Measurements from ENCODE around the gene EYA3.

The EYA3 gene

DNA sequence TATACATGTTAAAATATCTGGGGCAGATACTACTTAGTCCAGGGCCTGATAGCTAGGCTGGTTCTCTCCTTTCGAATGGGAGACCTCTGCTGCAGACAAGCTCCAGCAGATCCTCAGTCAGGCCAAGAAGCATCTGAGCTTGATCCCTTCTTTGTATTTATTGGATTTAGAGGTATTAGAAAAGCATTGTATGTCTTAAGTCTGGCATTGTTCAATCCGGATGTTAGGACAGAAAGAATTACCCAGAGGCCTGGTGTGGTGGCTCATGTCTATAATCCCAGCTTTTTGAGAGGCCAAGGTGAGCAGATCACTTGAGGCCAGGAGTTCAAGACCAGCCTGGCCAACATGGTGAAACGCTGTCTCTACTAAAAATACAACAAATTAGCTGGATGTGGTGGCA lies 21.2 kb upstream of the EYA3 start:
- TF ChIP-seq EZH2 (IDR thresholded peaks at IDR 0.05; ENCODE audit: borderline replicate concordance, low read depth, low read length, severe bottlenecking), result no peak
- TF ChIP-seq, protein P1, sequence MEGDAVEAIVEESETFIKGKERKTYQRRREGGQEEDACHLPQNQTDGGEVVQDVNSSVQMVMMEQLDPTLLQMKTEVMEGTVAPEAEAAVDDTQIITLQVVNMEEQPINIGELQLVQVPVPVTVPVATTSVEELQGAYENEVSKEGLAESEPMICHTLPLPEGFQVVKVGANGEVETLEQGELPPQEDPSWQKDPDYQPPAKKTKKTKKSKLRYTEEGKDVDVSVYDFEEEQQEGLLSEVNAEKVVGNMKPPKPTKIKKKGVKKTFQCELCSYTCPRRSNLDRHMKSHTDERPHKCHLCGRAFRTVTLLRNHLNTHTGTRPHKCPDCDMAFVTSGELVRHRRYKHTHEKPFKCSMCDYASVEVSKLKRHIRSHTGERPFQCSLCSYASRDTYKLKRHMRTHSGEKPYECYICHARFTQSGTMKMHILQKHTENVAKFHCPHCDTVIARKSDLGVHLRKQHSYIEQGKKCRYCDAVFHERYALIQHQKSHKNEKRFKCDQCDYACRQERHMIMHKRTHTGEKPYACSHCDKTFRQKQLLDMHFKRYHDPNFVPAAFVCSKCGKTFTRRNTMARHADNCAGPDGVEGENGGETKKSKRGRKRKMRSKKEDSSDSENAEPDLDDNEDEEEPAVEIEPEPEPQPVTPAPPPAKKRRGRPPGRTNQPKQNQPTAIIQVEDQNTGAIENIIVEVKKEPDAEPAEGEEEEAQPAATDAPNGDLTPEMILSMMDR (IDR thresholded peaks at IDR 0.05; ENCODE audit: borderline replicate concordance, extremely low read depth, low read length, poor library complexity, severe bottlenecking), result no peak
- H3K4me3 ChIP-seq (ENCODE audit: low read depth in 1 of 2, low read length in 2 of 2), result no peak overlapping the region
- no peaks in the 10 kb centered on the region for H3K36me3 ChIP-seq (ENCODE audit: insufficient read depth, low read length)
- no peak overlapping the region for H3K9ac ChIP-seq (ENCODE audit: low read depth, low read length)
- no peaks in the 10 kb centered on the region for H3K4me1 ChIP-seq (ENCODE audit: insufficient read depth, low read length)
- DNase-seq (no peak), ATAC-seq (ENCODE audit: insufficient read depth, low read depth) (no peak)
- H3K4me2 ChIP-seq (ENCODE audit: insufficient read depth, low read length), result no peak overlapping the region
- H2AFZ ChIP-seq (ENCODE audit: low read depth, low read length), result no peak overlapping the region
- no peaks in the 10 kb centered on the region for H4K20me1 ChIP-seq (ENCODE audit: insufficient read depth, low read length)
- H3K27ac ChIP-seq (ENCODE audit: low read length), result no peak overlapping the region
- no peaks in the 10 kb centered on the region for H3K27me3 ChIP-seq (ENCODE audit: insufficient read depth, low read length, poor library complexity)
- no peaks in the 10 kb centered on the region for H3K9me3 ChIP-seq (ENCODE audit: insufficient read depth, low read length, severe bottlenecking)
- no peaks in the 10 kb centered on the region for H3K79me2 ChIP-seq (ENCODE audit: insufficient read depth, low read length)

DNA sequence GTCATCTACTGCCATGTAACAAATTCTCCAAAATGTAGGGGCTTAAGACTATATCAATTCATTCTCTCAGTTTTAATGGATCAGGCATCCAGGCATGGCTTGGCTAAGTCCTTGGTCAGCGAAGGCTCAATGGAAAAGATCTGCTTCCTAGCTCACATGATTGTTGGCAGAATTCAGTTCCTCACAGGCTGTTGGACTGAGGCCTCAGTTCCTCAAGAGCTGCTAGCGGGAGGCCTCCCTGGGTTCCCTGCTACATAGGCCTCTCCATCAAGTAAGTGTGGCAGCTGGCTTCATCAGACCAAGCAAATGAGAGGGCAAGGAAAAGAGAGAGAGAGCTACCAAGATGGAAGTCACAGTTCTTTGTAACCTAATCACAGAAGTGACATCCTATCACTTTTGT lies 19.6 kb upstream of the EYA3 start:
- no peaks in the 10 kb centered on the region for H3K4me1 ChIP-seq (ENCODE audit: insufficient read depth, low read length)
- no peak overlapping the region for H3K27ac ChIP-seq (ENCODE audit: low read length)
- no peak overlapping the region for H3K4me2 ChIP-seq (ENCODE audit: insufficient read depth, low read length)
- no peaks in the 10 kb centered on the region for H3K36me3 ChIP-seq (ENCODE audit: insufficient read depth, low read length)
- no peaks in the 10 kb centered on the region for H3K79me2 ChIP-seq (ENCODE audit: insufficient read depth, low read length)
- H2AFZ ChIP-seq (ENCODE audit: low read depth, low read length), result no peak overlapping the region
- H3K9ac ChIP-seq (ENCODE audit: low read depth, low read length), result no peak overlapping the region
- DNase-seq (no peak), ATAC-seq (ENCODE audit: insufficient read depth, low read depth) (no peak)
- H3K4me3 ChIP-seq (ENCODE audit: low read depth in 1 of 2, low read length in 2 of 2), result no peak overlapping the region
- no peaks in the 10 kb centered on the region for H3K27me3 ChIP-seq (ENCODE audit: insufficient read depth, low read length, poor library complexity)
- no peaks in the 10 kb centered on the region for H4K20me1 ChIP-seq (ENCODE audit: insufficient read depth, low read length)
- TF ChIP-seq, protein P1 (IDR thresholded peaks at IDR 0.05; ENCODE audit: borderline replicate concordance, extremely low read depth, low read length, poor library complexity, severe bottlenecking), result no peak
- H3K9me3 ChIP-seq (ENCODE audit: insufficient read depth, low read length, severe bottlenecking), result no peaks in the 10 kb centered on the region

DNA sequence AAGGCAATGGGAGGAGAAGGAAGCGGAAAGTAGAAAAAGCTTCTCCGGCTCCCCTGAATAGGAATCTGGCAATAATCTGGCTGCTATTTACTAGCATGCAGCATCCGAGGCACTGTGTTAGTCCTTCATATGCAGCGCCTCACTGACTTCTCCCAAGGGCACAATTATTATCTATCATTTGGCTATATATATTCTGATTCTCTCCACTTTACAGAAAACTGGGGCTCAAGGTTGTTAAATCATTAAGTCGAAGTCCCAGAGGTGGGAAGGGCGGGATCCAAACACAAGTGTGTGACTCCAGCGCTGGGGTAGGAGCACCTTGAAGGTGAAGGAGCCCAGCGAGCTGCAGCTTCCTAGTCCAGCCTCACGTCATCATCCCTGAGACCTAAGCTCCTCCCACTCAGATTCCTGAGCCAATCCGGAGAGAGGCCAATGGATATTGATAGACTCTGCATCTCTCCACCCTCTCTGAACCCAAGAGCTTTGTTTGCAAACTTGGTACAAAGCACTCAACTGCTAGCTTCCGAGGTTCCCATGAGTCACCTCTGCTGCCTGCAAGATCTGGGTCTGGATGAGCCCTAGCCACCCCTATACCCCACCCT lies 16.6 kb upstream of the EYA3 start:
- Histone ChIP-seq H3K9ac (ENCODE audit: low read depth, low read length) (no peak overlapping the region), H3K4me2 (ENCODE audit: insufficient read depth, low read length) (no peak overlapping the region), H3K9me3 (ENCODE audit: insufficient read depth, low read length, severe bottlenecking) (no peaks in the 10 kb centered on the region), H3K36me3 (ENCODE audit: insufficient read depth, low read length) (no peaks in the 10 kb centered on the region), H3K4me1 (ENCODE audit: insufficient read depth, low read length) (no peaks in the 10 kb centered on the region), H3K27me3 (ENCODE audit: insufficient read depth, low read length, poor library complexity) (no peaks in the 10 kb centered on the region), H4K20me1 (ENCODE audit: insufficient read depth, low read length) (no peaks in the 10 kb centered on the region), H3K4me3 (ENCODE audit: low read depth in 1 of 2, low read length in 2 of 2) (no peak overlapping the region), H3K27ac (ENCODE audit: low read length) (no peak overlapping the region), H3K79me2 (ENCODE audit: insufficient read depth, low read length) (no peaks in the 10 kb centered on the region), H2AFZ (ENCODE audit: low read depth, low read length) (no peak overlapping the region)
- TF ChIP-seq EZH2 (IDR thresholded peaks at IDR 0.05; ENCODE audit: borderline replicate concordance, low read depth, low read length, severe bottlenecking), result no peak
- TF ChIP-seq, protein P1 (IDR thresholded peaks at IDR 0.05; ENCODE audit: borderline replicate concordance, extremely low read depth, low read length, poor library complexity, severe bottlenecking), result no peak
- ATAC-seq (ENCODE audit: insufficient read depth, low read depth) (no peak), DNase-seq (no peak)

DNA sequence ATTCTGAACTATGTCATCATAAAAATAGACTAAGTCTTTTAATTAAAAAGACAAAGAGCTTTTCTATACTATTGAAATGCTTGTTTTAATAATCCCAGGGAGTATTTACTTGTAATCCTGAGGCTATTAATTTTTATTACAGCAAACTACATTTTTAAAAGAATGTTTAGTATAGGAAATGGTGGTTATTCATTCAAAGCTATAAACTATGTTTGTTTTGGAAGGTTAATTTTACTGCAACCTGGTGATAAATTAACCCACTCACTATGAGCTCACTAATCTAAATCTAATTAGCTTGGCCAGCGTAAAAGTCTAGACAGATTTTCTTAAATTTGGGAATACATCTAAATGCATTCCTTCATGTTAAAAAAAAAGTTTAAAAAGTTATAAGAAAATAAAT lies 13.8 kb upstream of the EYA3 start:
- TF ChIP-seq, protein P1 (IDR thresholded peaks at IDR 0.05; ENCODE audit: borderline replicate concordance, extremely low read depth, low read length, poor library complexity, severe bottlenecking), result no peak
- no peak for TF ChIP-seq EZH2 (IDR thresholded peaks at IDR 0.05; ENCODE audit: borderline replicate concordance, low read depth, low read length, severe bottlenecking)
- H3K36me3 ChIP-seq (ENCODE audit: insufficient read depth, low read length), result no peaks in the 10 kb centered on the region
- H3K4me3 ChIP-seq (ENCODE audit: low read depth in 1 of 2, low read length in 2 of 2), result no peak overlapping the region
- no peaks in the 10 kb centered on the region for H3K27me3 ChIP-seq (ENCODE audit: insufficient read depth, low read length, poor library complexity)
- no peaks in the 10 kb centered on the region for H3K4me1 ChIP-seq (ENCODE audit: insufficient read depth, low read length)
- H3K27ac ChIP-seq (ENCODE audit: low read length), result no peak overlapping the region
- H2AFZ ChIP-seq (ENCODE audit: low read depth, low read length), result no peak overlapping the region
- H3K79me2 ChIP-seq (ENCODE audit: insufficient read depth, low read length), result no peaks in the 10 kb centered on the region
- H3K9me3 ChIP-seq (ENCODE audit: insufficient read depth, low read length, severe bottlenecking), result no peaks in the 10 kb centered on the region
- H4K20me1 ChIP-seq (ENCODE audit: insufficient read depth, low read length), result no peaks in the 10 kb centered on the region
- ATAC-seq (ENCODE audit: insufficient read depth, low read depth) (no peak), DNase-seq (no peak)
- H3K4me2 ChIP-seq (ENCODE audit: insufficient read depth, low read length), result no peak overlapping the region
- no peak overlapping the region for H3K9ac ChIP-seq (ENCODE audit: low read depth, low read length)

All from DND-41 (cell line).